NCI-H1436 treated with DMSO at 0.1 percent for 48 hours (cell line): Measurements from ENCODE around the gene CCDC171.
"Not testable (repeated sequence)": the region's sequence is repeated elsewhere in the genome, so short reads cannot be mapped to it uniquely, and the experiment has no call there.

Experiments
- DNase-seq: peaks from one replicate; lab custom pipeline; 2025; lab: John Stamatoyannopoulos, UW

CCDC171 gene

DNA sequence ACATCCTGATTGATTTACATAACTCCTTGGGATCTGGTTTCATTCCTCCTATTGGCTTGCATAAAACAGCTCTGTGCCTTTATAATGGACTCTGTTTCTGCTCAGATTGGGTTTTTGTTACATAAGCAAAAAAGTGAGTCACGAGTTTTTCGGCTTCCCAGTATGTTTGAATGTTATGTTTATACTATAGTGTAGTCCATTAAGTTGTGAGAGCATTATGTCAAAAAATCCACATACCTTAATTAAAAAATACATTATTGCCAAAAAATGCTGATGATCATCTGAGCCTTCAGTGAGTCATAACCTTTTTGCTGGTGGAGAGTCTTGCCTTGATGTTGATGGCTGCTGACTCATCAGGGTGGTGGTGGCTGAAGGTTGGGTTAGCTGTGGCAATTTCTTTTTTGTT lies 144.6 kb downstream of the CCDC171 start:
- DNase-seq = no peak

DNA sequence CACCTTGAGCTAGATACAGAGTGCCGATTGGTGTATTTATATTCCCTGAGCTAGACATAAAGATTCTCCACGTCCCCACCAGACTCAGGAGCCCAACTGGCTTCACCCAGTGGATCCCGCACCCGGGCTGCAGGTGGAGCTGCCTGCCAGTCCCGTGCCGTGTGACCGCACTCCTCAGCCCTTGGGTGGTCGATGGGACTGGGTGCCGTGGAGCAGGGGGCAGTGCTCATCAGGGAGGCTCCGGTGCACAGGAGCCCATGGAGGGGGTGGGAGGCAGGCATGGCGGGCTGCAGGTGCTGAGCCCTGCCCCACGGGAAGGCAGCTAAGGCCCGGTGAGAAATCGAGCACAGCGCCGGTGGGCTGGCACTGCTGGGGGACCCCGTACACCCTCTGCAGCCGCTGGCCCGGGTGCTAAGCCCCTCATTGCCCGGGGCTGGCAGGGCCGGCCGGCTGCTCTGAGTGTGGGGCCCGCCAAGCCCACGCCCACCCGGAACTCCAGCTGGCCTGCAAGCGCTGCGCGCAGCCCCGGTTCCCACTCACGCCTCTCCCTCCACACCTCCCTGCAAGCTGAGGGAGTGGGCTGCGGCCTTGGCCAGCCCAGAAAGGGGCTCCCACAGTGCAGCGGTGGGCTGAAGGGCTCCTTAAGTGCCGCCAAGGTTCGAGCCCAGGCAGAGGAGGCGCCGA lies 147.2 kb downstream of the CCDC171 start:
- DNase-seq = not testable (repeated sequence)

DNA sequence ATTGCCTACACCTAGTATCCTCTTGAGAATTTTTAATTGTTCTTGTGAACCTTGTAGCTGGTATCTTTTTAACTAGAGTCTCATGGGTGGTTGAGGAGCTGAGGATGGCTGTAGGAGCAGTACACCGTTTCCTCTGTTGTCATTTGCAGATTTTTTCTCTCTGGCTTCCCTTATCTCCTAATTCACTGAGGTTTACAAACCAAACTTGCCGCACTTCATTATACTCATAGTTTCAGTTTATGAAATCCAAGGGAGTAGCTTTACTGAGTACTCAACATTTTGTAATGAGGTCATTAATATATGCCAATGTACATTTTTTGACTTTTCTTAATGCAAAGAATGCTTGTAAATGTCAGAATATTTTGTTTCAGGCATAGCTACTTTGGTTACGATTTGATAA lies 154.2 kb downstream of the CCDC171 start:
- DNase-seq = no peak

DNA sequence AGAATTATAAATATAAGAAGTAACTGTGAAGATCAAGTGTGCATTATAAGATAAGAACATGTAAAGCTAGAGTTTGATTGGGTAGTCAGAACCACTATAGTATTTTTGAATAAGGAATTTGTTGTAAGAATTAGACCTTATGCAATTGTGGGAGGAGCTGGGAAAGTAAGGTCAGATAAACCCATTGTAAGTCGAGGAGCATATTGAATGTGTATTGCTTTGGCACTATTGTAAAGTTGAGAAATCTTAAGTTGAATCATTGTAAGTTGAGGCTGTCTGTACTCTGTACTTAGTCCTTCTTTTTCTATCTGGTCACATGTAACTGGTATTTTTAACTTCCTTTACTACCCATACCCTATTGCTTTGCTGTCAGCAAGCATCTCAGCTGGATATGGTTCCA lies 158.7 kb downstream of the CCDC171 start:
- no peak for DNase-seq

DNA sequence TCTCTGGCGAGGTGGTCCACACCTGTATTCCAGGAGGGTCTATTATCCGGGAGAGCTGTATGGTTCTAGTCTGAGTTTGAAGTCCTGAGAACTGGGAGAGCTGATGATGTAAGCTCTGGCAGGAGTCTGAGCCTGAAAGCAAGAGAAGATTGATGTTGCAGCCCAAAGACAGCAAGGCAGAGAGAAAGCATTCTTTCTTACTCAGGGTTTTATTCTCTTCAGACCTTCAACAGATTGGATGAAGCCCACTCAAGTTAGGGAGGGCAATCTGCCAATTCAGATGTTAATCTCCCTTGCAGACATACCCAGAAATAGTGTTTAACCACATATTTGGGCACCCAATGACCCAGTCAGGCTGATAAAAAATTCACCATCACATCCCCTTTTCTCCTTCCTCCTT lies 159.1 kb downstream of the CCDC171 start:
- DNase-seq = no peak

DNA sequence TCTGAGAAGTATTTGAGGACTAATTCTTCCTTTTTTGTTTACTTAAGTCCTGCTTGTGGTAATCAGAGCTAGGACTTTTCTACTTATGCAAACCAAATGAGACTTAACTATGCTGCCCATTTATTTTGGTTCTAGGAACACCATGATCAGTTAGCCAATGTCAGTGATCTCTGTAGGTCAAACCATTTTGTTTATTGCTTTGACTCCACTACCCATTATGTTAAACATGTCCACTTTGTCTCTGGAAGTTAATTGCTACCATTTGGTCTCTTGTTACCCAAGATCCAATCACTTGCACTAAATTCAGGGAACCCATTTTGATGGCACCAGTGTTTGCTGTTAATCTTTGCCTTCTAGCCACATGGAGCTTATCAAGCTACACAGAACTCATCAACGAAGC lies 161.9 kb downstream of the CCDC171 start:
- no peak for DNase-seq

DNA sequence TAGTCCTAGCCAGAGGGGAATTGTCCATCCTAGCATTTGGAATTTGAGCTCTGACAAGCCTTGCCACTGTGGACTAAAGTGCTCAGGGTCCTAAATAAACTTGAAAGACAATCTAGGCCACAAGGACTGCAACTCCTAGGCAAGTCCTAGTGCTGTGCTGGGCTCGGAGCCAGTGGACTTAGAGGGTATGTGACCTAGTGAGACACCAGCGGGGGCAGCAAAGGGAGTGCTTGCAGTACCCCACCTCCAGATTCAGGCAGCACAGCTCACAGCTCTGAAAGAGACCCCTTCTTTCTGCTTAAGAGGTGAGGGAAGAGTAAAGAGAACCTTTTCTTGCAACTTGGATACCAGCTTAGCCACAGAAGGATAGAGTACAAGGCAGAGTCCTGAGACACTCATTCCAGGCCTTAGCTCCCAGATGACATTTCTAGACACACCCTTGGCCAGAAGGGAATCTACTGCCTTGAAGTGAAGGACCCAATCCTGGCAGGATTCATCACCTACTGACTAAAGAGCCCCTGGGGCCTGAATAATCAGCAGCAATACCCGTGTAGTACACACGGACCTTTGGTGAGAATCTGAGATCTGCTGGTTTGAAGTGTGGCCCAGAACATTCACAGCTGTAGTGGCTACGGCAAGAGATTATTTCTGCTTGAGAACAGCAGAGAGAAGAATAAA lies 164.6 kb downstream of the CCDC171 start:
- no peak for DNase-seq

DNA sequence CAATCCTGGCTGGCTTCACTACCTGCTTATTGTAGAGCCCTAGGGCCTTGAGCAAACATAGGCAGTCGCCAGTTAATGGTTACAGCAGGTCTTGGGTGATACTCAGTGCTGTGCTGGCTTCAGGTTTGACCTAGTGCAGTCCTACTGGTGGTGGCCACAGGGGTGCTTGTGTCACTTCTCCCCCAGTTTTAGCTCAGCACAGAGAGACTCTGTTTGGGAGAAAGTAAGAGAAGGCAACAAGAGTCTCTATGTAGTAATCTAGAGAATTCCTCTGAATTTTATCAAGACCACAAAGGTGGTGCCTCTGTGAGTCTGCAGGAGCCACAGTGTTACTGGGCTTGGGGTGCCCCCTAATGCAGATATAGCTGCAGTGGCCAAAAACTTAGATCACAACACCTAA lies 165.6 kb downstream of the CCDC171 start:
- no peak for DNase-seq

DNA sequence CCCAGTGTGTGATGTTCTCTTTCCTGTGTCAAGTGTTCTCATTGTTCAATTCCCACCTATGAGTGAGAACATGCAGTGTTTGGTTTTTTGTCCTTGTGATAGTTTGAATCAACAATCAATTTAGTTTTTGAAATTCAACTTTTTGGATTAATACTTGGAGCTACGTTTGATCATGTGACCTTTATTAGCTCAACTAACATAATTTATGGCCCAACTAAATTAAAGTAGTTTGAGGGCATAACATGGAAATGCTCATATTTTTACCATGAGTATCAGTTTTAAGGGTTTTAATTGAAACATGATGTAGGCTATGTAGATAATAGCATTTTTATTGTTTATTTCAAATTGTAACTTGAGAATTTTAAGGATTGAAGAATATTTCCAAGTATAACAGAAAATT lies 168.0 kb downstream of the CCDC171 start:
- no peak for DNase-seq

DNA sequence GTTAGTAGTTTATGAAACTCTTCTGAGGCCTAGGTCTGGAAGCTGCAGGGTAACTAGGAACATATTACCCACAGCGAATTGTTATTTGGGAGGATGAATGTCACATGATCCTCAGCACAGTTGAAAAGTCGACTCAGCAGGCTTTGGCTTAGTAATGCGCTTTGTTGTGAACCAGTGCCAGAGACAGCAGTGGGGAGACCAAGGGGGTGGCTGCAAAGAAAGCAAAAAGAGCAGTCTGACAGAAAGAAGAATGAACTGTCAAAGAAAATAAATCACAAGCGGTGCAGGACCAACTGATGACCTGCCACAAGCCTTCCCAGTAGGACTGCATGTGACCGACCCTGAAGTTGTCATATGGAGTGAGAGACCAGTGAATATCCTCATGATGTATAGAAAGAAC lies 170.0 kb downstream of the CCDC171 start:
- DNase-seq = no peak

DNA sequence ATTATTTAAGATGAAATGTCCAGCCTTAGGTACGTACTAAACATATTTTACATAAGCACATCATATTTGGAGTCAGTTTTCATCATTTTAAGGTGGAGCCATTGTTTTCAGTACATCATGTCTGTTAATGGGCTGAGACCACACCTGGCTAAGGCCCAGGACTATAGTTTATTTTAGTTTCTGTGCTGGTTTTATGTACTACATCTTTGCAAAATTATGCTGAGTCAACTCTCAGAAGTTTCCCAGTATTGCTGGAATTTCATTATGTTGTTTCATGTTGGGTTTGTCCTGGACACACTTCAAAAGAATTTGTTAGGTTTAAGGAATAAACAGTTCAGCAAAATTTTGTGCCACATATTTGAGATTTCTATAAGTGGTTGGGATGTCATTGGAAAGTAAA lies 171.2 kb downstream of the CCDC171 start:
- no peak for DNase-seq

DNA sequence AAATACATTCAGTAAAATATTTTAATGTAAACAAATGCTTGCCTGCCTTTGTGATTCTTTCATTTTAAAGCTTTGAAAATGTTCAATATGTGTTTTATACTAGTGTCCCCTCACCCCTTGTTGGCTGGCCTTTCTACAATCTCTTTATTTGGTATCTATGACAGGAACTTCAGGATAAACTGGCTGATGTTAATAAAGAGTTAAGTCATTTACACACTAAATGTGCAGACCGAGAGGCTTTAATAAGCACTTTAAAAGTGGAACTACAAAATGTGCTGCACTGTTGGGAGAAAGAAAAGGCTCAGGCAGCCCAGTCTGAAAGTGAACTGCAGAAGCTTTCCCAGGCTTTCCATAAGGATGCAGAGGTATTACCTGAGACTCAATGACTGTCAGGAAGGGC lies 171.8 kb downstream of the CCDC171 start:
- DNase-seq = no peak

DNA sequence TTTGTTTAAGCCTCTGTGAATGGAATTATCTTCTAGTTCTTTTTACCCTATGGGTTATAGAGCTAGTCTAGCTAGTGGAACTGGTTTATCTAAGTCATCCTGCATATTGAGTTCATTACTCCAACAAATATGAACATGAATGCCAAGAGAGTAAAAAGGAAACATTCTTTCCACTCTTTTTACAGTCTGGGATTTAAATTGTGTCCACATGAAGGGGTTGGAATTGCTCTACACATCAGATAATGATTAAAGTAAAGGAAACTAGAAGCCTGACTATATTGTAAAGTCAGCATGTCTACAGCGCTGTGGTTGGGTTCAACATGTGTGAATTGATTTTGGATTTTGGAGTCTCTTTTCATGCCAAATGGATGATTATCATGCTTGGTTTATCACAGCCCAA lies 173.1 kb downstream of the CCDC171 start:
- DNase-seq = no peak

DNA sequence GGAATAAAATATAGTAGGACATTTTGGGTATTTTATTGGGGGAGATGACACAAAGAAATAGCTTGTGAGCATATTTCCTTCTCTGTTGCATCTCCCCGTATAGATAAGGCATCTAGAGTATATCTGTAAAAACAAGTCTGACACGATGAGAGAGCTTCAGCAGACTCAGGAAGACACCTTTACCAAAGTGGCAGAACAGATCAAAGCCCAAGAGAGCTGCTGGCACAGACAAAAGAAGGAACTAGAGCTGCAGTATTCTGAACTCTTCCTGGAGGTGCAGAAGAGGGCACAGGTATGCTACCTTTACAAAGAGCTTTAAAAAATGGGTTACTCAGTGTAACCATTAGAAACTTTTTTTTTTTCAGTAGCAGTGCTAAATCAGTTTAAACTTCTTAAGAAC lies 176.7 kb downstream of the CCDC171 start:
- DNase-seq = no peak

DNA sequence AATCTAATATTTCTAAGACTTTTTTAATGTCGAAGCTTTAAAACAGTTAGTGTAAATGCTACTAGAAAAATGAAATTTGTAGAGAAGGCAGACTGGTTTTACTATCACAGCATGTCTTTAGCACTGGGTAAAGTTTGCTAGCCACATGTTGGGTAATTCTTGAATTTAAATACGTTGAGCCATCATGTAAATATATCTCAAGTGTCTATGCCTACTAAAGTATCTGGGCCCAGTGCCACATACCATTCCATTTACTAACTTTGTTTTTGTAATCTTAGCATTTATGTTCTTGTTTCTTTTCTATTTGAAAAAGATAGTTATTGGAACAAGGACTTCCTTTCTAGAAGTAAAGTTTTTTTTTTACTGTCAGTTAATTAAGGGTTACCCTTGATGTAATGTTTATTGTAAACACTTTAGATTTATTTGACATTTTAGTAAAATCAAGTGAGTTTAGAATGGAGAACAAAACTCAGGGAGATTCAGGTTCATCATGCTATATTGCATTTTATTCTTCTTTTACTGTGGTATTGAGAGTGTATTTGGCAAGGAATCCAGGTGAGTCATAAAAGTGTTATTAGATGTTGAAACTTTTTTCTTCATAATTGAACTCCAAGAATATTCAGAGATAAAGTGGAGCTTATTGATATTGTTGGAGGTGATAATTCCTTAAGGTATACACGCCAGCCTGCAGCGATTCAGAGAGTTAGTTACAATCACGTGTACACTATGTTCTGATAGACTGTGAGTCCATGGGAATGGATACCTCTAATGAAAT lies 182.4 kb downstream of the CCDC171 start:
- DNase-seq = no peak

DNA sequence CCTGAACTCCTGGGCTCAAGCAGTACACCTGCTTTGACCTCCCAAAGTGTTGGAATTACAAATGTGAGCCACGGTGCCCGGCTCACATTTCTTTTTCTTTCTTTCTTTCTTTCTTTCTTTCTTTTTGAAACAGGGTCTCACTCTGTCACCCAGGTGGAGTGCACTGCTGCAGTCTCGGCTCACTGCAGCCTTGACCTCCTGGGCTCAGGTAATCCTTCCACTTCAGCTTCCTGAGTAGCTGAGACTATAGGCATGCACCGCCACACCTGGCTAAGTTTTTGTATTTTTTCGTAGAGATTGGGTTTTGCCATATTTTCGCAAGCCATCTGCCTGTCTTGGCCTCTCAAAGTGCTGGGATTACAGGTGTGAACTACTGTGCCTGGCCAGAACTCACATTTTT lies 183.7 kb downstream of the CCDC171 start:
- no peak for DNase-seq

DNA sequence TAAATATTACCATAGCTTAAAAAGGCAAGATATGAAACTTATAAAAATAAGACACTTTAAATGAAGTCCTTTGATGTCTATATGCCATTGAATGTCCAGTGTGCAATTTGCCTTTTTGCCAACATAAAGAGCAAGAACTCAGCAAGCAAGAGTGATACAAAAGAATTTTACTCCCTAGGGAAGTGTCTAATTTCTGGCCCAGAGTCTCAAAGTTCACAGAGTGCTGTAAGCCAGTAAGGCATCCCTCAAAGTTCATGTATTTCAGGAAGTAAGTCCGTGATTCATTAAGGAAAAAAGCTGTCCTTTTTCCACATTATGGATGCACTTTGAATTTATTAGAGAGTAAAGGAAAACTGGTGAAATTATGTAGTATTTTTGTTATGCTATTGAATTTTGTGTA lies 185.2 kb downstream of the CCDC171 start:
- DNase-seq = no peak

DNA sequence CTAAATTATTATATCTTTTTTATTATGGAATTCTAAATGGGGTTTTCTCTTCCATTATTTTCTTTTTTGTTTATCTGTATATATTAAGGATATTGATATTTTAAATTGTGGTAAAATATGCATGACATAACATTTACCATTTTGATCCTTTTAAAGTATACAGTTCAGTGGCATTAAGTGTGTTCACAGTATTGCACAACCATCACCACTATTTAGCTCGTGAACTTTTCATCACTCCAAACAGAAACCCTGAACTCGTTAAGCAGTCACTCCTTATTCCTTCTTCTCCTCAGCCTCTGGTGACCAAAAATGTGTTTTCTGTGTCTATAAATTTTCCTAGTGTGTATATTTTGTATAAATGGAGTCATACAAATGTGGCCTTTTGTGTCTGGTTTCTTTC lies 188.2 kb downstream of the CCDC171 start:
- no peak for DNase-seq

DNA sequence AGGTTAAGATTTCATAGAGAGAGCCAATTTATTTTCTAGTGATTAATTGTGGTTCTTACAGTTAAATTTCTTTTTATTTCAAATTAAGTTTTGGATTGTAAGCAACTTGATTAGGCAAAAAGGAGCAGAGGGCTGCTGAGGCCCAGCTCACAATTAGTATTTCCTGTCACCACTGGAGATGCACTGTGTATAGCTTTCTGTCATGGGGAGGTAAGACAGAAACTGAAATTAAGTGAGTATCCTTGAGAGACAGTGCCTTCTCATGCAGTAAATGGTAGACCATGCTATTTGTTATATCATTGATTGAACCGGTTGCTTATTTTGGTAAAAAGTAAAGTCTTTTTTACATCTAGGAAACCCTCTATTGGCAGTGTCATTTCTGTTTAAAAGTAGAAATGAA lies 190.7 kb downstream of the CCDC171 start:
- no peak for DNase-seq

DNA sequence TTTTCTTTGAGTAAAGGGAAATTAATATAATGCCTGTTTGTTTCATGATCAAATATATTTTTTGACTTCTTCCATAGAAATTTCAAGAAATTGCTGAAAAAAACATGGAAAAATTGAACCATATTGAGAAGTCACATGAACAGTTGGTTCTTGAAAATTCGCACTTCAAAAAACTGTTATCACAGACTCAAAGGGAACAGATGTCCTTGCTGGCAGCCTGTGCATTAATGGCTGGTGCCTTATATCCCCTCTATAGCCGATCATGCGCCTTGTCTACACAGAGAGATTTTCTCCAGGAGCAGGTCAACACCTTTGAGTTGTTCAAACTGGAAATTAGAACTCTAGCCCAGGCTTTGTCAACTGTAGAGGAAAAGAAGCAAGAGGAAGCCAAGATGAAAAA lies 191.4 kb downstream of the CCDC171 start:
- no peak for DNase-seq

DNA sequence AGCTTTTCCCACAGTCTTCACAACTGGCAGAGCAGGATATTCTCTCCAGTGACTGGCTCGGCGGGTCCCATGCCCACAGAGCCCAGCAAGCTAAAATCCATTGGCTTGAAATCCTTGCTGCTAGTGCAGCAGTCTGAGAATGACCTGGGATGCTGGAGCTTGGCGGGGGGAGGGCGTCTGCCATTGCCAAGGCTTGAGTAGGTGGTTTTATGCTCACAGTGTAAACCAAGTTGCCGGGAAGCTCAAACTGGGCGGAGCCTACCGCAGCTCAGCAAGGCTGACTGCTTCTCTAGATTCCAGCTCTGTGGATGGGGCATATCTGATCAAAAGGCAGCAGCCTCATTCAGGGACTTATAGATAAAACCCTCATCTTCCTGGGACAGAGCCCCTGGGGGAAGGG lies 194.1 kb downstream of the CCDC171 start:
- DNase-seq = no peak

DNA sequence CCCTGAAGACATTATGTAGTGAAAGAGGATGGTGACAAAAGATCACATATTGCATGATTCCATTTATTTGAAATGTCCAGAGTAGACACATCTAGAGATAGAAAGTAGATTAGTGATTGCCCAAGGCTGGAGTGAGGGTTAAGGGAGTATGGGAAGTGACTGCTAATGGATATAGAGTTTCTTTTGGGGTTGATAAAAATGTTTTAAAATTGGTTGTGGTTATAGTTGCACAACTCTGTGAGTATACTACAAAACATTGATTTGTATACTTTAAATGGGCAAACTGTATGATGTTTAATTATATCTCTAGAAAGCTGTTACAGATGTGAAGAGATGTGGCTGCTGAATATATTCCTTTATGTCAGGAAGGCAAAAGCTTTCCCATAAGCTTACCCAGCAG lies 202.8 kb downstream of the CCDC171 start:
- no peak for DNase-seq

DNA sequence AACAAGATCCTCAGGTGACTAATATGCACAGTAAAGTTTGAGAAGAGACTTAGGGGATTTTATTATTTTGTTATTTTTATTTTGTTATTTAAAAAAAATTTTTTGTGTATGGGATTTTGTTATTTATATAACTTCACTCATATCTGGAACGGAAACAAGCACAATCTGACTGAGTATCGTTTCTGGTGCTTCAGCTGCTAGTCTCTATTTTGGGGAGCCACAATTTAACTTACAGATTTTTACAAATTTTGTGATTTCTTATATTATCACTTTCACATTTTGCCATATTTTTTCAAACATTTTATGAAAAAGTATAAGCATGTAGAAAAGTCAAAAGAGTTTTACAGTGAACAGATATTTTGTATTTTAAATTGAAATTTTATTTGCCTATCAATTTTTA lies 208.7 kb downstream of the CCDC171 start:
- no peak for DNase-seq
